OCI-LY3 (cell line): ENCODE data around the gene DDX24.

Experiments
- H2AFZ ChIP-seq: fragments of 200-600, 300-600 bp; shearing (Covaris generic); 2 replicates; pipeline ENCODE4 v1.6.0; 2014; ENCODE audit warnings: antibody characterized with exemption, low read depth, low read length
- H3K27ac ChIP-seq: fragments of 200-600, 300-600 bp; sonication (generic); 2 replicates; pipeline ENCODE4 v1.5.1; 2014; ENCODE audit warnings: mild to moderate bottlenecking, low read length, moderate library complexity, mixed read lengths
- H3K27me3 ChIP-seq: fragments of 200-600, 300-600 bp; sonication (generic); 2 replicates; pipeline ENCODE4 v1.6.1; 2014; ENCODE audit warnings: low read depth, low read length, mixed read lengths
- H3K36me3 ChIP-seq: fragments of 200-600, 300-600 bp; sonication (generic); replicated peaks from 2 replicates; pipeline ENCODE3; 2014; ENCODE audit warnings: low read depth, low read length, mixed read lengths
- H3K4me1 ChIP-seq: fragments of 300-600, 200-600 bp; sonication (generic); 2 replicates; pipeline ENCODE4 v1.6.1; 2014; ENCODE audit warnings: low read length, mixed read lengths
- H3K4me2 ChIP-seq: fragments of 200-600, 300-600 bp; sonication (generic); 2 replicates; pipeline ENCODE4 v1.6.1; 2014; ENCODE audit warnings: low read length, mixed read lengths
- H3K4me3 ChIP-seq: fragments of 300-600, 200-600 bp; sonication (generic); 2 replicates; pipeline ENCODE4 v1.5.1; 2014; ENCODE audit warnings: antibody characterized with exemption, mild to moderate bottlenecking, low read length, moderate library complexity
- H3K79me2 ChIP-seq: fragments of 300-600, 200-600 bp; shearing (Covaris generic); 2 replicates; pipeline ENCODE4 v1.6.1; 2014; ENCODE audit warnings: mild to moderate bottlenecking, low read length, mixed read lengths
- H3K9ac ChIP-seq: fragments of 300-600, 200-600 bp; shearing (Covaris generic); 2 replicates; pipeline ENCODE4 v1.6.0; 2014; ENCODE audit warnings: mild to moderate bottlenecking, low read length, moderate library complexity
- H3K9me3 ChIP-seq: fragments of 200-600, 300-600 bp; shearing (Covaris generic); 2 replicates; pipeline ENCODE4 v1.6.1; 2014; ENCODE audit warnings: low read length, mixed read lengths; ENCODE audit not compliant: insufficient read depth
- H4K20me1 ChIP-seq: fragments of 200-600, 300-600 bp; sonication (generic); 2 replicates; pipeline ENCODE4 v1.6.1; 2016; ENCODE audit warnings: low read length, mixed read lengths; ENCODE audit not compliant: insufficient read depth
- EZH2phosphoT487 ChIP-seq: fragments of 200-600 bp; shearing (Covaris generic); IDR thresholded peaks from 2 replicates; pipeline ENCODE4 v1.6.1; 2018; ENCODE audit warnings: antibody characterized with exemption, mixed run types, low read depth
- TF ChIP-seq, protein P1 (sequence below): fragments of 200-600, 300-600 bp; sonication (generic); IDR thresholded peaks from 2 replicates; pipeline ENCODE4 v1.5.1; 2014; ENCODE audit warnings: antibody characterized with exemption, low read length, low read depth

The DDX24 gene

DNA sequence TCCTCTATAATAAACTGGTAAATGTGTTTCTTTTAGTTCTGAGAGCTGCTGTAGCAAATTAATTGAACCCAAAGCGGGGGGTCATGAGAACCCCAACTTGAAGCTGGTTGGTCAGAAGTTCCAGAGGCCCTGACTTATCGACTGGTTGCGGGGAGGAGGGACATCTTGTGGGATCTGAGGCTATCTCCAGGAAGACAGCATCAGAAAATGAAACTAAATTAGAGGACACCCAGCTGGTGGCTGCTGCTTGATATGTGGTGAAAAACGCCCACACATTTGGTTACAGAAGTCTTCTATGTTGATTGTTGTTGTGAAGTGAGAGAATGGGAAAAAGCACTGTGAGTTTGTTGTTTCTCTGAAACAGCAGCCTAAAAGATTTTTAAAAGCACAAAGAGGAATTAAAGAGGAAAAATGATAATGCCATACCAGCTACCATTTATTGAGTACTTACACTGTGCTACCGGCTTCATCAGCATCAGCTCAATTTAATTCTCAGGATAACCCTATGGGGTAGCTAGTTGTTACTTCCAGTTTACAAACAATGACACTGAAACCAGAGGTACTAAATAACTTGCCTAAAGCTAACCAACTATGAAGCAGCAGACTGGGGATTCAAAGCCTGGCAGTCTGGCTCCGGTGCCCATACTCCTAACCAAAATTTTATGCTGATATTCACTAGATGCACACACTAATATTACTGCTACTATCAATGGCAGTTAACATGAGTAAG lies 24.3 kb downstream of the DDX24 start:
- Histone ChIP-seq H3K36me3 (peaks cover 87% of the 10 kb centered on the region), H3K9me3 (no peaks in the 10 kb centered on the region), H3K4me2 (no peak overlapping the region), H3K27ac (no peak overlapping the region), H3K9ac (no peak overlapping the region), H3K27me3 (no peaks in the 10 kb centered on the region), H3K4me3 (no peak overlapping the region), H2AFZ (no peak overlapping the region), H3K4me1 (no peaks in the 10 kb centered on the region), H3K79me2 (peaks cover 22% of the 10 kb centered on the region), H4K20me1 (peaks cover 20% of the 10 kb centered on the region)
- no peak for TF ChIP-seq EZH2phosphoT487
- TF ChIP-seq, protein P1, sequence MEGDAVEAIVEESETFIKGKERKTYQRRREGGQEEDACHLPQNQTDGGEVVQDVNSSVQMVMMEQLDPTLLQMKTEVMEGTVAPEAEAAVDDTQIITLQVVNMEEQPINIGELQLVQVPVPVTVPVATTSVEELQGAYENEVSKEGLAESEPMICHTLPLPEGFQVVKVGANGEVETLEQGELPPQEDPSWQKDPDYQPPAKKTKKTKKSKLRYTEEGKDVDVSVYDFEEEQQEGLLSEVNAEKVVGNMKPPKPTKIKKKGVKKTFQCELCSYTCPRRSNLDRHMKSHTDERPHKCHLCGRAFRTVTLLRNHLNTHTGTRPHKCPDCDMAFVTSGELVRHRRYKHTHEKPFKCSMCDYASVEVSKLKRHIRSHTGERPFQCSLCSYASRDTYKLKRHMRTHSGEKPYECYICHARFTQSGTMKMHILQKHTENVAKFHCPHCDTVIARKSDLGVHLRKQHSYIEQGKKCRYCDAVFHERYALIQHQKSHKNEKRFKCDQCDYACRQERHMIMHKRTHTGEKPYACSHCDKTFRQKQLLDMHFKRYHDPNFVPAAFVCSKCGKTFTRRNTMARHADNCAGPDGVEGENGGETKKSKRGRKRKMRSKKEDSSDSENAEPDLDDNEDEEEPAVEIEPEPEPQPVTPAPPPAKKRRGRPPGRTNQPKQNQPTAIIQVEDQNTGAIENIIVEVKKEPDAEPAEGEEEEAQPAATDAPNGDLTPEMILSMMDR = no peak

DNA sequence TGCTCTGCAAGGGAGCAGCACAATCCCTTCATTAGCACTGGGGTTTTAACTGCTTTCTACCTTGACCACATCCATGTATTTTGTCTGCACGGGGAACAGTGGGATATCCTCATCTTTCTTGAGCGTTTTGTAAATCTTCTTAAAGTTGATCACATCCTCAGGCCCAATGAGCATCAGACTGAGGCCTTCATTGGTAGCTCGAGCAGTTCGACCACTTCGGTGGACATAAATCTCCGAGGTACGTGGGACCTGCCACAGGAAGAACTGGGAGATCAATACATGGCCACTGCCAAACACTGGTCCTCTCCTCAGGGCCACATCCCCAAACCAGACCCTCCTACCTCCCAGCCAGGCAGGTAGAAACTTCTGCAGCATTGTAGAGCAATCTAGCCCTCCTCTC lies 26.1 kb downstream of the DDX24 start:
- TF ChIP-seq EZH2phosphoT487 = no peak
- TF ChIP-seq, protein P1 = no peak
- Histone ChIP-seq H3K4me3 (no peak overlapping the region), H3K9ac (no peak overlapping the region), H3K9me3 (no peaks in the 10 kb centered on the region), H3K4me2 (no peak overlapping the region), H4K20me1 (peaks cover 14% of the 10 kb centered on the region; the same call in 1 of the 2 replicates), H3K4me1 (no peaks in the 10 kb centered on the region), H3K27me3 (no peaks in the 10 kb centered on the region), H3K27ac (no peak overlapping the region), H3K79me2 (peaks cover 4% of the 10 kb centered on the region), H2AFZ (no peak overlapping the region), H3K36me3 (peaks cover 87% of the 10 kb centered on the region)

DNA sequence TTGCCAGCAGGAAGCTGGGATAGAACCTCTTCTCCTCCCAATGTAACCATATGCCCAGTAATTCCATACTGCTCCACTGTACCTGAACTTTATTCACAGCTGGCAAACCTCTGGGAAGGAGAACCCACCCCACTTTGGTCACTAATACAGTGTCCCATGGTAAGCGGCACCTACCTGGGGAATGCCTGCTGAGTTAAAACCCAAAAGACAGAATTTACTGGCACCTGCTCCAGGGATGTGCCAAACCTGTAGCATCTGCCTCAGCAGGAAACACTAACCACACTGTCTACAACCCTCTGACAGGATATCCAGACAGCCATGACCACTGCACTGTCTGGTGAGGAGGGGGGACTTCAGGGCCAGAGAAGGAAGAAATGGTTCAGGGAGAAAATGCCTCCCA lies 26.6 kb downstream of the DDX24 start:
- H3K4me3 ChIP-seq = no peak overlapping the region
- no peaks in the 10 kb centered on the region for H3K9me3 ChIP-seq
- H3K4me2 ChIP-seq = no peak overlapping the region
- TF ChIP-seq, protein P1 = no peak
- no peak for TF ChIP-seq EZH2phosphoT487
- no peak overlapping the region for H3K27ac ChIP-seq
- peaks cover 85% of the 10 kb centered on the region for H3K36me3 ChIP-seq
- no peak overlapping the region for H2AFZ ChIP-seq
- H3K79me2 ChIP-seq = no peaks in the 10 kb centered on the region; the same call in 1 of the 2 replicates
- peaks cover 10% of the 10 kb centered on the region; the same call in 1 of the 2 replicates for H4K20me1 ChIP-seq
- H3K27me3 ChIP-seq = no peaks in the 10 kb centered on the region
- no peaks in the 10 kb centered on the region for H3K4me1 ChIP-seq
- no peak overlapping the region for H3K9ac ChIP-seq

DNA sequence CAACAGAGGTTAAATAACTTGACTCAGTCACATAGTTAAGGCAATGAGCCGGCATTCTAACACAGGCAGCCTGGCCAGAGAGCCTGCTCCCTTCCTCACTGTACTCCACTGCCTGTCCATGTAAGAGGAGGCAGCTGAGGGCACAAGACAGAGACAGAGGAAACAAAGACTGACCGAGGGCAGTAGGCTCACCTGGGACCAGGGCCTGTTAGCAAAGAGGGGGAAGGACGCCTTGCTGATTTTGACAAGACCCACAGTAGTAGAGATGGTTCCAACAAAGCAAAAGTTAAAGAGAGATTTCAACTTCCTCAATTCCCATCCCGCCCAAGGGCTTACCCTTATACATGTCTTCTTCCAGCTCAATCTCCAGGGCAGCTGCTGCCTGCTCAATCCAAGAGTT lies 28.3 kb downstream of the DDX24 start:
- Histone ChIP-seq H3K27me3 (no peaks in the 10 kb centered on the region), H3K27ac (no peak overlapping the region), H4K20me1 (0 out of 2 replicates have a peak, but pooled peaks cover 10% of the 10 kb centered on the region), H3K9me3 (no peaks in the 10 kb centered on the region), H3K9ac (no peak overlapping the region), H2AFZ (no peak overlapping the region), H3K4me2 (no peak overlapping the region), H3K4me3 (no peak overlapping the region), H3K36me3 (peaks cover 85% of the 10 kb centered on the region), H3K4me1 (no peaks in the 10 kb centered on the region), H3K79me2 (no peaks in the 10 kb centered on the region)
- TF ChIP-seq, protein P1 = no peak
- TF ChIP-seq EZH2phosphoT487 = no peak
